K562 (cell line): ENCODE measurements around the gene TCHP. TPM values are rescaled to one million over a fixed set of nuclear protein-coding genes. Genes with fewer than 3 reads are reported as not detected.

Source experiments
- ATAC-seq: fragments of 200-7000 bp; cut with Tn5 transposase; 3 replicates; pipeline ENCODE4 v1.9.1; 2020; ENCODE audit warnings: moderate library complexity
- BruUV-seq: library from RNA; stranded (reverse); fragments of 400-500 nt; replicated peaks from 2 replicates; lab custom pipeline; 2021; lab: Mats Ljungman, UMichigan
- CTCF ChIA-PET: fragments of 300-600 bp; formaldehyde crosslinking; extraction: SDS; loops from one replicate; lab custom pipeline; 2021; ENCODE audit warnings: low intra/inter-chr PET ratio; lab: Yijun Ruan, JAX
- POLR2A ChIA-PET: fragments of 300-600, 350-650 bp; sonication (Branson Sonifier 250); formaldehyde crosslinking; extraction: SDS; loops from one replicate; lab custom pipeline; 2021; ENCODE audit warnings: antibody characterized with exemption, inconsistent platforms; lab: Yijun Ruan, JAX
- DNase-seq, 4 experiments: peaks; one replicate each; pipeline versions ENCODE4 v3.0.0 to v3.0.0-alpha.2; 2011 to 2018; ENCODE audit warnings: low spot score in 3 of 4, mixed read lengths in 3 of 4; ENCODE audit errors: extremely low read depth in 1 of 4
- FAIRE-seq: peaks from 2 replicates; lab custom pipeline; 2011; peaks lifted over from hg19 to GRCh38; lab: Jason Lieb, UNC
- H2AFZ ChIP-seq: 2 replicates; pipeline ENCODE4 v1.6.0; 2011; ENCODE audit warnings: low read depth, low read length, control low read depth, inconsistent platforms
- H3K27ac ChIP-seq: fragments of 200-600 bp; 3 replicates; pipeline ENCODE4 v1.8.0; 2011; ENCODE audit warnings: low read depth, mild to moderate bottlenecking, control low read depth, inconsistent platforms, low read length, moderate library complexity, mixed read lengths; ENCODE audit errors: extremely low read depth
- H3K27me3 ChIP-seq, 2 experiments: fragments of 300-600 bp in 1 of 2; 2 replicates in 1 of 2; 3 replicates in 1 of 2; pipeline versions ENCODE4 v1.6.0 to v1.8.0; 2011; ENCODE audit warnings: inconsistent platforms in 2 of 2, low read length in 2 of 2, mild to moderate bottlenecking in 1 of 2, mixed read lengths in 1 of 2, moderate library complexity in 1 of 2; ENCODE audit not compliant: control insufficient read depth in 2 of 2, insufficient read depth in 2 of 2
- H3K36me3 ChIP-seq: fragments of 300-600 bp; 3 replicates; pipeline ENCODE4 v1.8.0; 2011; ENCODE audit warnings: mild to moderate bottlenecking, low read length, inconsistent platforms; ENCODE audit not compliant: control insufficient read depth, insufficient read depth
- H3K4me1 ChIP-seq, 2 experiments: fragments of 200-600 bp in 1 of 2; replicated peaks in 1 of 2; 2 replicates in 1 of 2; 3 replicates in 1 of 2; pipeline versions ENCODE4 v1.5.1 to v1.8.0; 2011; ENCODE audit warnings: inconsistent platforms in 2 of 2, low read length in 2 of 2, mild to moderate bottlenecking in 1 of 2, mixed read lengths in 1 of 2, moderate library complexity in 1 of 2; ENCODE audit not compliant: control insufficient read depth in 2 of 2, insufficient read depth in 2 of 2
- H3K4me2 ChIP-seq: 2 replicates; pipeline ENCODE4 v1.6.1; 2011; ENCODE audit warnings: low read length, control low read depth, inconsistent platforms, mixed read lengths; ENCODE audit not compliant: insufficient read depth
- H3K4me3 ChIP-seq: fragments of 200-600 bp; sonication (generic), shearing (Covaris generic); 2 replicates; pipeline ENCODE4 v1.5.1; 2016; ENCODE audit warnings: control low read depth, inconsistent platforms
- H3K79me2 ChIP-seq: fragments of 200-600 bp; 3 replicates; pipeline ENCODE4 v1.8.0; 2011; ENCODE audit warnings: low read length, inconsistent platforms; ENCODE audit not compliant: control insufficient read depth, insufficient read depth
- H3K9ac ChIP-seq, 2 experiments: 2 replicates each; pipeline versions ENCODE4 v1.6.0 to v1.6.1; 2011; ENCODE audit warnings: low read depth in 2 of 2, low read length in 2 of 2, control low read depth in 1 of 2, inconsistent platforms in 1 of 2, mild to moderate bottlenecking in 1 of 2, mixed read lengths in 1 of 2; ENCODE audit not compliant: insufficient read depth in 1 of 2
- H3K9me1 ChIP-seq: one replicate; pipeline ENCODE4 v1.6.0; 2011; ENCODE audit warnings: inconsistent platforms, mild to moderate bottlenecking, low read length, moderate library complexity; ENCODE audit not compliant: control insufficient read depth, insufficient read depth
- H3K9me3 ChIP-seq: replicated peaks from 2 replicates; pipeline ENCODE4 v1.5.1; 2011; ENCODE audit warnings: low read depth, low read length, inconsistent platforms; ENCODE audit not compliant: control insufficient read depth, insufficient read depth
- H4K20me1 ChIP-seq: replicated peaks from 2 replicates; pipeline ENCODE4 v1.6.1; 2011; ENCODE audit warnings: low read length, inconsistent platforms, mixed read lengths; ENCODE audit not compliant: control insufficient read depth, insufficient read depth
- FOXJ2 ChIP-seq: fragments of 200-800 bp; sonication (Bioruptor generic); IDR thresholded peaks from 2 replicates; pipeline ENCODE4 v1.6.1; 2016; ENCODE audit warnings: missing genetic modification characterization, missing compliant biosample characterization
- FOXJ3 ChIP-seq: sonication (generic); formaldehyde crosslinking; IDR thresholded peaks from 2 replicates; pipeline ENCODE4 v1.4.0; 2020; ENCODE audit warnings: mild to moderate bottlenecking, missing genetic modification reagents
- NR2F6 ChIP-seq: fragments of 450-650 bp; formaldehyde crosslinking; IDR thresholded peaks from 2 replicates; pipeline ENCODE4 v1.4.0; 2020; ENCODE audit warnings: mild to moderate bottlenecking
- PHB ChIP-seq: fragments of 250-450 bp; sonication (Bioruptor Pico); IDR thresholded peaks from 2 replicates; pipeline ENCODE4 v1.5.0; 2021
- PTRF ChIP-seq: fragments of 450-650 bp; IDR thresholded peaks from 2 replicates; pipeline ENCODE4 v1.6.1; 2016; ENCODE audit warnings: mild to moderate bottlenecking, missing genetic modification characterization, missing compliant biosample characterization
- PTTG1 ChIP-seq: fragments of 450-650 bp; IDR thresholded peaks from 2 replicates; pipeline ENCODE4 v1.6.1; 2016; ENCODE audit warnings: low read depth, mild to moderate bottlenecking, missing genetic modification characterization, missing compliant biosample characterization
- ZNF408 ChIP-seq: fragments of 250-450 bp; sonication (Bioruptor Pico); IDR thresholded peaks from 2 replicates; pipeline ENCODE4 v1.4.0; 2020; ENCODE audit warnings: low read depth, mild to moderate bottlenecking, moderate library complexity
- ZNF551 ChIP-seq: fragments of 250-450 bp; sonication (Bioruptor Pico); IDR thresholded peaks from 2 replicates; pipeline ENCODE4 v1.5.0; 2021; ENCODE audit warnings: mild to moderate bottlenecking, moderate library complexity
- WGBS: fragments of 100-300 bp; shearing (Covaris generic); methylation state at CpG from one replicate; pipeline ENCODE4 v1.1.6; 2016; ENCODE audit warnings: low coverage, mixed read lengths; ENCODE audit not compliant: insufficient coverage; ENCODE audit errors: missing lambda C conversion rate; 5-methylcytosine and 5-hydroxymethylcytosine counted together
- in situ Hi-C: fragments of 300-500 bp; cut with MboI; formaldehyde crosslinking; loops from 4 replicates; pipeline ENCODE4 v1.15.0; 2018; ENCODE audit warnings: inconsistent platforms, mixed read lengths
- intact Hi-C: fragments of 100-400 bp; cut with micrococcal nuclease; formaldehyde crosslinking; loops from 2 replicates; pipeline ENCODE4 v1.14.2; 2022
- polyA plus RNA-seq, 8 experiments: library from polyadenylated mRNA; depleted of rRNA in 4 of 8; stranded (reverse) in 5 of 8; unstranded in 3 of 8; fragments of >200 nt; fragmentation: Nextera tagmentation in 2 of 8; fragmentation: Illumina TruSeq in 1 of 8; extraction: Ambion mirVana in 2 of 8; extraction: Trizol in 1 of 8; gene quantifications; 2 replicates each; pipeline versions ENCODE4 v1.2.1 to v1.2.3, GENCODE V29; 2011 to 2014; ENCODE audit warnings: inconsistent platforms in 1 of 8, missing spikeins in 1 of 8
- total RNA-seq, 7 experiments: library from RNA; depleted of rRNA in 6 of 7; stranded (reverse); fragments of >200 nt in 6 of 7; fragmentation: Illumina TruSeq in 2 of 7; extraction: Trizol in 2 of 7; gene quantifications; 2 replicates each; pipeline versions ENCODE4 v1.2.1 to v1.2.3, GENCODE V29; 2011 to 2021; ENCODE audit warnings: low replicate concordance in 1 of 7
- TF ChIP-seq, protein P1 (sequence below): fragments of 450-650 bp; formaldehyde crosslinking; IDR thresholded peaks from 2 replicates; pipeline ENCODE4 v1.4.0; 2020; ENCODE audit warnings: mild to moderate bottlenecking, moderate library complexity
- TF ChIP-seq, protein P2 (sequence below): fragments of 200-600 bp; sonication (generic); IDR thresholded peaks from one replicate; pipeline ENCODE4 v1.6.1; 2012; ENCODE audit warnings: mild to moderate bottlenecking, low read depth, low read length, inconsistent platforms

Gene TCHP
- total and polyA plus RNA-seq, 9 of the 15 experiments (the other 6 are each of a cell fraction or from before 2014, with no cell fraction given) = 3.4 to 30.4 (median 19.7) TPM

DNA sequence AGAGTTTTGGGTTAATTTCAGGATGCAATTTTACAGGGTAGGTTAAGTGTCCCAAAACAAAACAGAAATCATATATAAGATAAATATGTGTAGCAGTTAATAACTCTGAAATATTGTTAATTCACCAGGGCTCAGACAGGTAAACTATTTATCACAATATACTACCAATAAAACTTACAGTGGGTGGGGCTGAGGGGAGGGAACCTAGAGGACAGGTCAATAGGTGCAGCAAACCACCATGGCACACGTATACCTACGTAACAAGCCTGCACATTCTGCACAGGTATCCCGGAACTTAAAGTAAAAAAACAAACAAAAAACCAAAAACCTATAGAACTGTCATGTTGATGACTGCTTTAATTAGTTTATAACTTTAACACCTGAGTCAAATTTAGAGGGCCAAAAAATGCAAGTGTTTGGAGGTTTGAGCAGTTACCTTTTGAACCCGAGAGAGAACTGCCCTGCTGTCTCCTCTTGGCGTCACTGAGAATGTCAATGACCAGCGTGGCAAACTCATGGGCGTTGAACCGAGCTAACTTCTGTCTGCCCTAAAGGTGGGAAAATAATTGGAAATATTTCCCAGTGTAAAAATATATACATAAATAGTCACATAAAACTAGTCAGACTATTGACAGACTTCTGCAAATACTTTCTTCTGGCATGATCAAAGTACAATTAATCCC lies 59.5 kb downstream of the TCHP start:
- H3K27me3 ChIP-seq = no peaks in the 10 kb centered on the region
- intact Hi-C loops = no loop called here
- H3K9me3 ChIP-seq = no peaks in the 10 kb centered on the region
- no peak overlapping the region for H2AFZ ChIP-seq
- H3K4me3 ChIP-seq = no peak overlapping the region
- CTCF ChIA-PET = no interaction called here
- POLR2A ChIA-PET = interaction anchor here (1.2 kb wide), 1 partner anchor 8 kb away, joined by 5 read pairs; no protein-coding TSS in a partner anchor
- BruUV-seq = no TSS peak
- no peaks in the 10 kb centered on the region for H3K9me1 ChIP-seq
- in situ Hi-C loops = no loop called here
- FAIRE-seq (no peak), DNase-seq (no peak), ATAC-seq (no peak)
- H3K27ac ChIP-seq = no peak overlapping the region
- no peaks in the 10 kb centered on the region for H4K20me1 ChIP-seq
- no peak overlapping the region for H3K9ac ChIP-seq
- H3K4me1 ChIP-seq = no peaks in the 10 kb centered on the region
- over 99% methylated on average over 8 of the region's 8 CpGs for WGBS
- H3K4me2 ChIP-seq = no peak overlapping the region
- no peaks in the 10 kb centered on the region for H3K79me2 ChIP-seq
- H3K36me3 ChIP-seq = peaks cover 48% of the 10 kb centered on the region; the same call in 2 of the 3 replicates
- TF ChIP-seq PTTG1 (tag) = no peak
- no peak for TF ChIP-seq FOXJ2
- TF ChIP-seq NR2F6 (CRISPR knock-in tag) = no peak
- TF ChIP-seq, protein P1, sequence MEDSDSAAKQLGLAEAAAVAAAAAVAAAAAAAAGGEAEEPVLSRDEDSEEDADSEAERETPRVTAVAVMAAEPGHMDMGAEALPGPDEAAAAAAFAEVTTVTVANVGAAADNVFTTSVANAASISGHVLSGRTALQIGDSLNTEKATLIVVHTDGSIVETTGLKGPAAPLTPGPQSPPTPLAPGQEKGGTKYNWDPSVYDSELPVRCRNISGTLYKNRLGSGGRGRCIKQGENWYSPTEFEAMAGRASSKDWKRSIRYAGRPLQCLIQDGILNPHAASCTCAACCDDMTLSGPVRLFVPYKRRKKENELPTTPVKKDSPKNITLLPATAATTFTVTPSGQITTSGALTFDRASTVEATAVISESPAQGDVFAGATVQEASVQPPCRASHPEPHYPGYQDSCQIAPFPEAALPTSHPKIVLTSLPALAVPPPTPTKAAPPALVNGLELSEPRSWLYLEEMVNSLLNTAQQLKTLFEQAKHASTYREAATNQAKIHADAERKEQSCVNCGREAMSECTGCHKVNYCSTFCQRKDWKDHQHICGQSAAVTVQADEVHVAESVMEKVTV (CRISPR knock-in tag) = no peak
- TF ChIP-seq, protein P2, sequence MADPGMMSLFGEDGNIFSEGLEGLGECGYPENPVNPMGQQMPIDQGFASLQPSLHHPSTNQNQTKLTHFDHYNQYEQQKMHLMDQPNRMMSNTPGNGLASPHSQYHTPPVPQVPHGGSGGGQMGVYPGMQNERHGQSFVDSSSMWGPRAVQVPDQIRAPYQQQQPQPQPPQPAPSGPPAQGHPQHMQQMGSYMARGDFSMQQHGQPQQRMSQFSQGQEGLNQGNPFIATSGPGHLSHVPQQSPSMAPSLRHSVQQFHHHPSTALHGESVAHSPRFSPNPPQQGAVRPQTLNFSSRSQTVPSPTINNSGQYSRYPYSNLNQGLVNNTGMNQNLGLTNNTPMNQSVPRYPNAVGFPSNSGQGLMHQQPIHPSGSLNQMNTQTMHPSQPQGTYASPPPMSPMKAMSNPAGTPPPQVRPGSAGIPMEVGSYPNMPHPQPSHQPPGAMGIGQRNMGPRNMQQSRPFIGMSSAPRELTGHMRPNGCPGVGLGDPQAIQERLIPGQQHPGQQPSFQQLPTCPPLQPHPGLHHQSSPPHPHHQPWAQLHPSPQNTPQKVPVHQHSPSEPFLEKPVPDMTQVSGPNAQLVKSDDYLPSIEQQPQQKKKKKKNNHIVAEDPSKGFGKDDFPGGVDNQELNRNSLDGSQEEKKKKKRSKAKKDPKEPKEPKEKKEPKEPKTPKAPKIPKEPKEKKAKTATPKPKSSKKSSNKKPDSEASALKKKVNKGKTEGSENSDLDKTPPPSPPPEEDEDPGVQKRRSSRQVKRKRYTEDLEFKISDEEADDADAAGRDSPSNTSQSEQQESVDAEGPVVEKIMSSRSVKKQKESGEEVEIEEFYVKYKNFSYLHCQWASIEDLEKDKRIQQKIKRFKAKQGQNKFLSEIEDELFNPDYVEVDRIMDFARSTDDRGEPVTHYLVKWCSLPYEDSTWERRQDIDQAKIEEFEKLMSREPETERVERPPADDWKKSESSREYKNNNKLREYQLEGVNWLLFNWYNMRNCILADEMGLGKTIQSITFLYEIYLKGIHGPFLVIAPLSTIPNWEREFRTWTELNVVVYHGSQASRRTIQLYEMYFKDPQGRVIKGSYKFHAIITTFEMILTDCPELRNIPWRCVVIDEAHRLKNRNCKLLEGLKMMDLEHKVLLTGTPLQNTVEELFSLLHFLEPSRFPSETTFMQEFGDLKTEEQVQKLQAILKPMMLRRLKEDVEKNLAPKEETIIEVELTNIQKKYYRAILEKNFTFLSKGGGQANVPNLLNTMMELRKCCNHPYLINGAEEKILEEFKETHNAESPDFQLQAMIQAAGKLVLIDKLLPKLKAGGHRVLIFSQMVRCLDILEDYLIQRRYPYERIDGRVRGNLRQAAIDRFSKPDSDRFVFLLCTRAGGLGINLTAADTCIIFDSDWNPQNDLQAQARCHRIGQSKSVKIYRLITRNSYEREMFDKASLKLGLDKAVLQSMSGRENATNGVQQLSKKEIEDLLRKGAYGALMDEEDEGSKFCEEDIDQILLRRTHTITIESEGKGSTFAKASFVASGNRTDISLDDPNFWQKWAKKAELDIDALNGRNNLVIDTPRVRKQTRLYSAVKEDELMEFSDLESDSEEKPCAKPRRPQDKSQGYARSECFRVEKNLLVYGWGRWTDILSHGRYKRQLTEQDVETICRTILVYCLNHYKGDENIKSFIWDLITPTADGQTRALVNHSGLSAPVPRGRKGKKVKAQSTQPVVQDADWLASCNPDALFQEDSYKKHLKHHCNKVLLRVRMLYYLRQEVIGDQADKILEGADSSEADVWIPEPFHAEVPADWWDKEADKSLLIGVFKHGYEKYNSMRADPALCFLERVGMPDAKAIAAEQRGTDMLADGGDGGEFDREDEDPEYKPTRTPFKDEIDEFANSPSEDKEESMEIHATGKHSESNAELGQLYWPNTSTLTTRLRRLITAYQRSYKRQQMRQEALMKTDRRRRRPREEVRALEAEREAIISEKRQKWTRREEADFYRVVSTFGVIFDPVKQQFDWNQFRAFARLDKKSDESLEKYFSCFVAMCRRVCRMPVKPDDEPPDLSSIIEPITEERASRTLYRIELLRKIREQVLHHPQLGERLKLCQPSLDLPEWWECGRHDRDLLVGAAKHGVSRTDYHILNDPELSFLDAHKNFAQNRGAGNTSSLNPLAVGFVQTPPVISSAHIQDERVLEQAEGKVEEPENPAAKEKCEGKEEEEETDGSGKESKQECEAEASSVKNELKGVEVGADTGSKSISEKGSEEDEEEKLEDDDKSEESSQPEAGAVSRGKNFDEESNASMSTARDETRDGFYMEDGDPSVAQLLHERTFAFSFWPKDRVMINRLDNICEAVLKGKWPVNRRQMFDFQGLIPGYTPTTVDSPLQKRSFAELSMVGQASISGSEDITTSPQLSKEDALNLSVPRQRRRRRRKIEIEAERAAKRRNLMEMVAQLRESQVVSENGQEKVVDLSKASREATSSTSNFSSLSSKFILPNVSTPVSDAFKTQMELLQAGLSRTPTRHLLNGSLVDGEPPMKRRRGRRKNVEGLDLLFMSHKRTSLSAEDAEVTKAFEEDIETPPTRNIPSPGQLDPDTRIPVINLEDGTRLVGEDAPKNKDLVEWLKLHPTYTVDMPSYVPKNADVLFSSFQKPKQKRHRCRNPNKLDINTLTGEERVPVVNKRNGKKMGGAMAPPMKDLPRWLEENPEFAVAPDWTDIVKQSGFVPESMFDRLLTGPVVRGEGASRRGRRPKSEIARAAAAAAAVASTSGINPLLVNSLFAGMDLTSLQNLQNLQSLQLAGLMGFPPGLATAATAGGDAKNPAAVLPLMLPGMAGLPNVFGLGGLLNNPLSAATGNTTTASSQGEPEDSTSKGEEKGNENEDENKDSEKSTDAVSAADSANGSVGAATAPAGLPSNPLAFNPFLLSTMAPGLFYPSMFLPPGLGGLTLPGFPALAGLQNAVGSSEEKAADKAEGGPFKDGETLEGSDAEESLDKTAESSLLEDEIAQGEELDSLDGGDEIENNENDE = no peak
- TF ChIP-seq FOXJ3 (CRISPR knock-in tag) = no peak
- TF ChIP-seq PTRF (tag) = no peak
- no peak for TF ChIP-seq ZNF551 (CRISPR knock-in tag)
- TF ChIP-seq PHB (CRISPR knock-in tag) = no peak
- TF ChIP-seq ZNF408 = no peak
